ENCODE results near the gene SRRM5. TPM values are rescaled to one million over a fixed set of nuclear protein-coding genes. Genes with fewer than 3 reads are reported as not detected.

The SRRM5 gene
- total RNA-seq, 1 experiment from 2014 or later = 0.70 TPM

DNA sequence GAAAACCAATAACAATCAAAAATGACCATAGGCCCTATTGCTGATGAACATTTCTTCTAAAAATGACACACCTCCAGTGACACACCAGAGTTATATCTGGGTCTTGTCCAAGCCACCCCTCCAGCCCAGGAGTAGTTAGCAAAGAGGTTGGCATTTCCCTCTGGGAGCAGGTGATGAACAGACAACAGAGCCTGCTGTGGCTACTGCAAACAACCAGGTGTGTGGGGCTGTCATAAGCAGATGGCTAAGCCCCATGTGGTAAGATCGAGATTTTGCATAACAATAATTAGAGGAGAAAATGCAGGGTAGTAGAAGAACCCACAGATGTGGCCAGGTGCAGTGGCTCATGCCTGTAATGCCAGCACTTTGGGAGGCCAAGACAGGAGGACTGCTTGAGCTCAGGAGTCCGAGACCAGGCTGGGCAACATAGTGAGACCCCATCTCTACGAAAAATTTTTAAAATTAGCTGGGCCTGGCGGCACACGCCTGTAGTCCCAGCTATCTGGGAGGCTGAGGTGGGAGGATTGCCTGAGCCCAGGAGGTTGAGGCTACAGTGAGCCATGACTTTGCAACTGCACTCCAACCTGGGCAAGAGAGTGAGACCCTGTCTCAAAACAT lies 41.6 kb upstream of the SRRM5 start:
- peaks cover 0 to 27% (median 18%) of the 10 kb centered on the region in 3 experiments; a peak in 6 of 7 replicates for H3K36me3 Mint-ChIP-seq (ENCODE audit: insufficient read depth in 1 of 3, low read depth in 3 of 3)
- peak overlapping the region; percentile 34 to 78 (median 62); a peak in 5 of 7 replicates for H3K27ac Mint-ChIP-seq
- Histone ChIP-seq H3K18ac (ENCODE audit: insufficient read length, low read depth, low read length) (no peak overlapping the region), H2BK20ac (ENCODE audit: low read depth, low read length, poor library complexity, severe bottlenecking) (no peak overlapping the region), H2AK5ac (ENCODE audit: insufficient read length, low read length) (no peak overlapping the region), H4K5ac (ENCODE audit: insufficient read length, low read depth, low read length) (no peak overlapping the region), H3K14ac (ENCODE audit: insufficient read depth, low read length) (no peak overlapping the region), H3K27me3 (ENCODE audit: insufficient read depth, low read length) (no peaks in the 10 kb centered on the region), H2BK5ac (ENCODE audit: insufficient read length, low read length) (no peak overlapping the region), H3K79me1 (ENCODE audit: insufficient read depth, low read depth, low read length, poor library complexity, severe bottlenecking) (no peaks in the 10 kb centered on the region), H3K56ac (ENCODE audit: insufficient read length, low read depth, low read length) (no peak overlapping the region), H2AFZ (ENCODE audit: low read length) (no peak overlapping the region), H2BK120ac (ENCODE audit: low read depth, low read length, poor library complexity, severe bottlenecking) (no peak overlapping the region), H3K79me2 (ENCODE audit: insufficient read depth, low read length) (no peaks in the 10 kb centered on the region; the same call in 1 of the 2 replicates), H3K9ac (ENCODE audit: extremely low read depth, insufficient read length, low read length) (no peak overlapping the region), H3K9me3 (ENCODE audit: control insufficient read depth, low read depth, low read length) (no peaks in the 10 kb centered on the region), H3K23ac (ENCODE audit: insufficient read length, low read depth, low read length) (no peak overlapping the region), H3K4me1 (ENCODE audit: insufficient read depth, low read length) (no peaks in the 10 kb centered on the region), H2BK15ac (ENCODE audit: low read depth, low read length) (no peak overlapping the region), H3T11ph (ENCODE audit: low read length) (no peak overlapping the region), H4K91ac (ENCODE audit: insufficient read length, low read depth, low read length) (no peak overlapping the region), H3K27ac (ENCODE audit: insufficient read length, low read depth, low read length) (no peak overlapping the region), H3K23me2 (ENCODE audit: insufficient read length, low read depth, low read length, poor library complexity, severe bottlenecking) (peaks cover 6% of the 10 kb centered on the region), H4K20me1 (ENCODE audit: control insufficient read depth, insufficient read depth, insufficient read length) (no peaks in the 10 kb centered on the region), H3K4ac (ENCODE audit: low read depth, low read length) (no peak overlapping the region), H3K4me2 (ENCODE audit: insufficient read depth, insufficient read length, low read length) (no peak overlapping the region), H4K8ac (replicated peaks; ENCODE audit: insufficient read length, low read depth, low read length) (no peak overlapping the region), H2BK12ac (ENCODE audit: insufficient read length, low read depth, low read length) (no peak overlapping the region)
- no peak for DNase-seq
- no peak overlapping the region; a peak in 1 of 5 replicates for H3K4me3 Mint-ChIP-seq
- TF ChIP-seq, protein P1, sequence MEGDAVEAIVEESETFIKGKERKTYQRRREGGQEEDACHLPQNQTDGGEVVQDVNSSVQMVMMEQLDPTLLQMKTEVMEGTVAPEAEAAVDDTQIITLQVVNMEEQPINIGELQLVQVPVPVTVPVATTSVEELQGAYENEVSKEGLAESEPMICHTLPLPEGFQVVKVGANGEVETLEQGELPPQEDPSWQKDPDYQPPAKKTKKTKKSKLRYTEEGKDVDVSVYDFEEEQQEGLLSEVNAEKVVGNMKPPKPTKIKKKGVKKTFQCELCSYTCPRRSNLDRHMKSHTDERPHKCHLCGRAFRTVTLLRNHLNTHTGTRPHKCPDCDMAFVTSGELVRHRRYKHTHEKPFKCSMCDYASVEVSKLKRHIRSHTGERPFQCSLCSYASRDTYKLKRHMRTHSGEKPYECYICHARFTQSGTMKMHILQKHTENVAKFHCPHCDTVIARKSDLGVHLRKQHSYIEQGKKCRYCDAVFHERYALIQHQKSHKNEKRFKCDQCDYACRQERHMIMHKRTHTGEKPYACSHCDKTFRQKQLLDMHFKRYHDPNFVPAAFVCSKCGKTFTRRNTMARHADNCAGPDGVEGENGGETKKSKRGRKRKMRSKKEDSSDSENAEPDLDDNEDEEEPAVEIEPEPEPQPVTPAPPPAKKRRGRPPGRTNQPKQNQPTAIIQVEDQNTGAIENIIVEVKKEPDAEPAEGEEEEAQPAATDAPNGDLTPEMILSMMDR (conservative IDR thresholded peaks at IDR 0.05) = no peak
- no peaks in the 10 kb centered on the region for H3K9me3 Mint-ChIP-seq
- no peaks in the 10 kb centered on the region for H3K27me3 Mint-ChIP-seq (ENCODE audit: low read depth)
- WGBS (ENCODE audit: extremely low coverage, insufficient read length, low lambda C conversion rate) = no CpG with 5 or more reads among the region's 5 CpGs
- H3K4me1 Mint-ChIP-seq = peaks cover 10 to 19% of the 10 kb centered on the region in 2 experiments
